Right kidney (tissue), 9 donors: ENCODE data around the gene ANKRD66.
"Not testable (repeated sequence)": the region's sequence is repeated elsewhere in the genome, so short reads cannot be mapped to it uniquely, and the experiment has no call there.

Experiments used
- DNase-seq: peaks from one replicate; pipeline ENCODE4 v3.0.0-alpha.2; 2016
- long read RNA-seq, 8 donors: transcript quantifications; one replicate each; lab custom pipeline, GENCODE V29; 2026

Gene ANKRD66
- long read RNA-seq, donor 1 = 0 reads
- long read RNA-seq, donor 2 = 0 reads
- long read RNA-seq, donor 3 = 0 reads
- long read RNA-seq, donor 4 = 0 reads
- long read RNA-seq, donor 5 = 0 reads
- long read RNA-seq, donor 6 = 0 reads
- long read RNA-seq, donor 7 = 0 reads
- long read RNA-seq, donor 8 = 0 reads

- DNase-seq = no peak
Observed at GRCh38 chr6:46746696-46747095, at the start of gene ANKRD66. TSS of gene ANKRD66 (plus strand) at chr6:46746933. CDS start at chr6:46751949, 5,016 bp downstream.

GRCh38 chr6:46699970-46700369 lies 46.8 kb upstream of the ANKRD66 start:
- DNase-seq = no peak

- no peak for DNase-seq
Observed at GRCh38 chr6:46704562-46704961, 42.2 kb upstream of the ANKRD66 start.

GRCh38 chr6:46706464-46706863 lies 40.3 kb upstream of the ANKRD66 start:
- DNase-seq = no peak

- no peak for DNase-seq
Observed at GRCh38 chr6:46711491-46711890, 35.2 kb upstream of the ANKRD66 start.

- no peak for DNase-seq
Observed at GRCh38 chr6:46715141-46715540, 31.6 kb upstream of the ANKRD66 start.

GRCh38 chr6:46719099-46719498 lies 27.6 kb upstream of the ANKRD66 start:
- no peak for DNase-seq

GRCh38 chr6:46720401-46720800 lies 26.3 kb upstream of the ANKRD66 start:
- DNase-seq = no peak

- no peak for DNase-seq
Observed at GRCh38 chr6:46729787-46730326, 16.9 kb upstream of the ANKRD66 start.

- no peak for DNase-seq
Observed at GRCh38 chr6:46730921-46731461, 15.7 kb upstream of the ANKRD66 start.

GRCh38 chr6:46733341-46733801 lies 13.4 kb upstream of the ANKRD66 start:
- DNase-seq = no peak

- peak; percentile 86 for DNase-seq
Observed at GRCh38 chr6:46734867-46735719, 11.6 kb upstream of the ANKRD66 start, which contains the start of gene PLA2G7. TSS of gene PLA2G7 (minus strand) at chr6:46735375. CDS start at chr6:46722891, 12,484 bp downstream.

GRCh38 chr6:46735720-46736031 lies 11.1 kb upstream of the ANKRD66 start:
- DNase-seq = no peak

- DNase-seq = no peak
Observed at GRCh38 chr6:46736906-46737305, 9.8 kb upstream of the ANKRD66 start.

- no peak for DNase-seq
Observed at GRCh38 chr6:46741482-46741881, 5.3 kb upstream of the ANKRD66 start.

- DNase-seq = no peak
Observed at GRCh38 chr6:46741910-46742309, 4.8 kb upstream of the ANKRD66 start.

GRCh38 chr6:46743425-46744158 lies 3.1 kb upstream of the ANKRD66 start:
- DNase-seq = no peak

GRCh38 chr6:46744159-46744725 lies 2.5 kb upstream of the ANKRD66 start:
- not testable (repeated sequence) for DNase-seq

GRCh38 chr6:46745973-46746372 lies 760 bp upstream of the ANKRD66 start:
- DNase-seq = no peak

GRCh38 chr6:46748940-46749503 lies 2.3 kb downstream of the ANKRD66 start:
- DNase-seq = no peak

GRCh38 chr6:46749731-46750130 lies 3.0 kb downstream of the ANKRD66 start:
- DNase-seq = no peak

- no peak for DNase-seq
Observed at GRCh38 chr6:46751658-46752057, 4.9 kb downstream of the ANKRD66 start.
